ENCODE data around the gene MAN2A2.
A peak's percentile ranks its signal among the peaks of the same experiment; 100 is the strongest.

The MAN2A2 gene

DNA sequence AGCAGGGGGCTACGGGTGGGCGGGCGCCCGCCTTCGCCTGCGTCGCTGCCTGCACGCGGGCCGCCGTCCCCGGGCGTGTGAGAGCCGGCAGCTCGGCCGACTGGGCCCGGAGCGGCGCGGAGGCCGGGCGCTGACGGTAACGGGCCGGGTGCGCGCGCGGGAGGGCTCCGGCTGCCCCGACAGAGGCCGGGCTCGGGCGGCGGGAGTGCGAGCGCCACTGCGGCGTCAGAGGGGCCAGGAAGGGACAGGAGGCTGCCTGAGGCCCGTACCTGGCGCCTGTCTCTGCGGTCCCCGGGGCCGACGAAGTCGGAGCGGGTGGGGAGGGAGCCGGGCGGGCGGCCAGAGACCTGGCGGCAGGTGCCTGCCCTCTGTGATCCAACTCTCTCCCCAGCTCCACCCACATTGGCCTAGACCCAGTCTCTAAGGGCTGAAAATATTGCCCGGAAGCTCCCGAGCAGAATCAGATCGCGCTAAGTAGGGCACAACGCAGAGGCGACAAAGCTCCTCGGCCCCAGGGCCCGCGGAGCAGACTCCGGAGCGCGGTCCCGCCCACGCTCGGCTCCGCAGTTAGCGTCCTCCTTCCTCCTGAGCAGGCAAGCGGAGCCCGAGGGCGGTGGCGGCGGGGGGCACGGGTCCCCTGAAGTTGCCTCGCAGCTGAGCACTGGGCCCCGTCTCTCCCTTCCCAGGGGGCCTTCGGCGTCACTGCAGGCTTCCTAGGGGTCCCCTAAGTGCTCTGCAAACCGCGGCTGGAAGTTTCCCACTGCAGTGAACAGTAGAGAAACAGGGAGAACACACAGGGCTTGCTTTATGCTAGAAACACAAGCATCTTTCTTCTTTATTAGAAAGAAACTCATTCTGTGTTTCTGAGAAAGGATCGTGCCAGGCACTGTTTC, at the start of gene MAN2A2:
Gene MAN2A2 (plus strand): TSS at position 463 of the 893 bp plus-strand sequence. CDS start 906 bp downstream, outside the sequence.
- Histone ChIP-seq H3F3A (ENCODE audit: insufficient read depth, low read length) (peaks cover 4% of the 10 kb centered on the region), H3K4me3 (ENCODE audit: low read depth, low read length, poor library complexity, severe bottlenecking) (peak within 1 kb of the TSS; percentile 72), H3K27ac (ENCODE audit: low read depth, low read length, poor library complexity, severe bottlenecking) (peak within 1 kb of the TSS; percentile 67), H3K4me2 (ENCODE audit: low read length) (peak within 1 kb of the TSS; percentile 87), H3K36me3 (ENCODE audit: insufficient read depth, low read length) (peaks cover 34% of the 10 kb centered on the region), H2AFZ (ENCODE audit: low read length) (no peak within 1 kb of the TSS), H3K4me1 (ENCODE audit: insufficient read depth, low read length, severe bottlenecking) (peaks cover 18% of the 10 kb centered on the region), H3K79me2 (ENCODE audit: insufficient read depth, low read length) (no peaks in the 10 kb centered on the region), H3K27me3 (ENCODE audit: insufficient read depth, low read length) (no peaks in the 10 kb centered on the region), H4K20me1 (ENCODE audit: insufficient read depth, low read length) (no peaks in the 10 kb centered on the region), H3K9ac (ENCODE audit: low read length) (peak within 1 kb of the TSS; percentile 66), H3K9me2 (ENCODE audit: low read depth, low read length) (no peaks in the 10 kb centered on the region), H3K9me3 (ENCODE audit: low read length) (no peaks in the 10 kb centered on the region)
- TF ChIP-seq, protein P1, sequence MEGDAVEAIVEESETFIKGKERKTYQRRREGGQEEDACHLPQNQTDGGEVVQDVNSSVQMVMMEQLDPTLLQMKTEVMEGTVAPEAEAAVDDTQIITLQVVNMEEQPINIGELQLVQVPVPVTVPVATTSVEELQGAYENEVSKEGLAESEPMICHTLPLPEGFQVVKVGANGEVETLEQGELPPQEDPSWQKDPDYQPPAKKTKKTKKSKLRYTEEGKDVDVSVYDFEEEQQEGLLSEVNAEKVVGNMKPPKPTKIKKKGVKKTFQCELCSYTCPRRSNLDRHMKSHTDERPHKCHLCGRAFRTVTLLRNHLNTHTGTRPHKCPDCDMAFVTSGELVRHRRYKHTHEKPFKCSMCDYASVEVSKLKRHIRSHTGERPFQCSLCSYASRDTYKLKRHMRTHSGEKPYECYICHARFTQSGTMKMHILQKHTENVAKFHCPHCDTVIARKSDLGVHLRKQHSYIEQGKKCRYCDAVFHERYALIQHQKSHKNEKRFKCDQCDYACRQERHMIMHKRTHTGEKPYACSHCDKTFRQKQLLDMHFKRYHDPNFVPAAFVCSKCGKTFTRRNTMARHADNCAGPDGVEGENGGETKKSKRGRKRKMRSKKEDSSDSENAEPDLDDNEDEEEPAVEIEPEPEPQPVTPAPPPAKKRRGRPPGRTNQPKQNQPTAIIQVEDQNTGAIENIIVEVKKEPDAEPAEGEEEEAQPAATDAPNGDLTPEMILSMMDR (IDR thresholded peaks at IDR 0.05; ENCODE audit: low read length), result no peak
- no peak for TF ChIP-seq EZH2 (IDR thresholded peaks at IDR 0.05; ENCODE audit: borderline replicate concordance, low read length)

DNA sequence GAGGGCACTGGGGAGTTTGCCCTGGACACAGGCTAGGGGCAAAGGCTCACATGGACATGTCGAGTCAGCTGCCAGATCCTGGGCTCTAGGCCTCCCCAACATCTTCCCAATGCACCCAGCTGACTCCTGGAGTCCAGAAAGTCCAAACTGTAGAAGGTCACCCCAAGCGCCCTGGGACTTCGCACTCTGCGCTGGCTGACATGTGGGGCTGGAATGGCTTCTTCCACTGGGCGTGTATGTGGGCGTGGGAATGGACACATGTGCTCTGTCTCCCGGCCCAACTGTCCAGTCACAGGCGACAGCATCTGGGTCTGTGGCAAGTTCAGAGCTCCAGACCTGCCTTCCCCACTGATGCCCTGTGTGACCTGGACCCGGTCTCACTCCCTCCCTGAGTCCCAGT, 48.0 kb upstream of the MAN2A2 start:
- peaks cover 21% of the 10 kb centered on the region for H3K4me1 ChIP-seq (ENCODE audit: insufficient read depth, low read length, severe bottlenecking)
- TF ChIP-seq EZH2 (IDR thresholded peaks at IDR 0.05; ENCODE audit: borderline replicate concordance, low read length), result no peak
- TF ChIP-seq, protein P1 (IDR thresholded peaks at IDR 0.05; ENCODE audit: low read length), result no peak

GRCh38 chr15:90857337-90857736, 45.8 kb upstream of the MAN2A2 start:
- no peaks in the 10 kb centered on the region for H3K79me2 ChIP-seq (ENCODE audit: insufficient read depth, low read length)
- TF ChIP-seq EZH2 (IDR thresholded peaks at IDR 0.05; ENCODE audit: borderline replicate concordance, low read length), result no peak
- TF ChIP-seq, protein P1 (IDR thresholded peaks at IDR 0.05; ENCODE audit: low read length), result no peak

More for the DNA sequence above, 48.0 kb upstream of the MAN2A2 start:
- Histone ChIP-seq H3K4me3 (ENCODE audit: low read depth, low read length, poor library complexity, severe bottlenecking) (no peak overlapping the region), H4K20me1 (ENCODE audit: insufficient read depth, low read length) (no peaks in the 10 kb centered on the region), H3K9me2 (ENCODE audit: low read depth, low read length) (no peaks in the 10 kb centered on the region), H3K36me3 (ENCODE audit: insufficient read depth, low read length) (no peaks in the 10 kb centered on the region), H3K79me2 (ENCODE audit: insufficient read depth, low read length) (no peaks in the 10 kb centered on the region), H3K27me3 (ENCODE audit: insufficient read depth, low read length) (no peaks in the 10 kb centered on the region; the same call in 1 of the 2 replicates), H3F3A (ENCODE audit: insufficient read depth, low read length) (no peaks in the 10 kb centered on the region), H3K27ac (ENCODE audit: low read depth, low read length, poor library complexity, severe bottlenecking) (no peak overlapping the region), H2AFZ (ENCODE audit: low read length) (no peak overlapping the region), H3K9ac (ENCODE audit: low read length) (no peak overlapping the region), H3K4me2 (ENCODE audit: low read length) (no peak overlapping the region), H3K9me3 (ENCODE audit: low read length) (no peaks in the 10 kb centered on the region)

More at GRCh38 chr15:90857337-90857736, 45.8 kb upstream of the MAN2A2 start:
- Histone ChIP-seq H3K27me3 (ENCODE audit: insufficient read depth, low read length) (no peaks in the 10 kb centered on the region), H3K4me3 (ENCODE audit: low read depth, low read length, poor library complexity, severe bottlenecking) (no peak overlapping the region), H4K20me1 (ENCODE audit: insufficient read depth, low read length) (no peaks in the 10 kb centered on the region), H3K36me3 (ENCODE audit: insufficient read depth, low read length) (no peaks in the 10 kb centered on the region), H3K4me1 (ENCODE audit: insufficient read depth, low read length, severe bottlenecking) (peaks cover 19% of the 10 kb centered on the region), H2AFZ (ENCODE audit: low read length) (no peak overlapping the region), H3F3A (ENCODE audit: insufficient read depth, low read length) (no peaks in the 10 kb centered on the region), H3K9me3 (ENCODE audit: low read length) (no peaks in the 10 kb centered on the region), H3K9ac (ENCODE audit: low read length) (no peak overlapping the region), H3K27ac (ENCODE audit: low read depth, low read length, poor library complexity, severe bottlenecking) (no peak overlapping the region), H3K9me2 (ENCODE audit: low read depth, low read length) (no peaks in the 10 kb centered on the region), H3K4me2 (ENCODE audit: low read length) (no peak overlapping the region)

Data from OCI-LY1 (cell line).